ENCODE data around the gene PTGR1.

DNA sequence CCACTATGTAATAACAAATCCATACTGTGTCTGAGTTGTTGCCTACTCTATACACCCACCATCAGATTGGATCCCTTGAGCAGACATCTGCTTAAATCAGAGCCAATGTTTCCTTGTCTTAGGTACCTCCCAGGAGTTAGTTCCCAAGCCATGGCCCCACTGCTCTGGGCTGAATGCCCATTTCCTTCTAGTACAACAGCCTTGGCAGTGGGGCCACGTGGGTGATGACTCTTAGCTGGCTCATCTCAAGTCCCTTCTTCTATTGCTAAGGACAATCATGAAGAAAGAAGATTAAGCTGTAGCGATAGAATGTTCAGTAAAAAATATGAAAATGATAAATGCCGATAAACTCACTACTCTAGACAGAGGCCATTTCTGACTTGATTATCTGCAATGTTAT, 16.6 kb downstream of the PTGR1 start:
- TF ChIP-seq POLR2AphosphoS5 (IDR thresholded peaks at IDR 0.05) (no peak), POLR2A (IDR thresholded peaks at IDR 0.05) (no peak)
- TF ChIP-seq, protein P1, sequence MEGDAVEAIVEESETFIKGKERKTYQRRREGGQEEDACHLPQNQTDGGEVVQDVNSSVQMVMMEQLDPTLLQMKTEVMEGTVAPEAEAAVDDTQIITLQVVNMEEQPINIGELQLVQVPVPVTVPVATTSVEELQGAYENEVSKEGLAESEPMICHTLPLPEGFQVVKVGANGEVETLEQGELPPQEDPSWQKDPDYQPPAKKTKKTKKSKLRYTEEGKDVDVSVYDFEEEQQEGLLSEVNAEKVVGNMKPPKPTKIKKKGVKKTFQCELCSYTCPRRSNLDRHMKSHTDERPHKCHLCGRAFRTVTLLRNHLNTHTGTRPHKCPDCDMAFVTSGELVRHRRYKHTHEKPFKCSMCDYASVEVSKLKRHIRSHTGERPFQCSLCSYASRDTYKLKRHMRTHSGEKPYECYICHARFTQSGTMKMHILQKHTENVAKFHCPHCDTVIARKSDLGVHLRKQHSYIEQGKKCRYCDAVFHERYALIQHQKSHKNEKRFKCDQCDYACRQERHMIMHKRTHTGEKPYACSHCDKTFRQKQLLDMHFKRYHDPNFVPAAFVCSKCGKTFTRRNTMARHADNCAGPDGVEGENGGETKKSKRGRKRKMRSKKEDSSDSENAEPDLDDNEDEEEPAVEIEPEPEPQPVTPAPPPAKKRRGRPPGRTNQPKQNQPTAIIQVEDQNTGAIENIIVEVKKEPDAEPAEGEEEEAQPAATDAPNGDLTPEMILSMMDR (IDR thresholded peaks at IDR 0.05), result no peak

Measured in breast epithelium (tissue), 3 donors.